Brain pericyte (primary cell): ENCODE results near the gene ASTN2.
"Not testable (repeated sequence)": the region's sequence is repeated elsewhere in the genome, so short reads cannot be mapped to it uniquely, and the experiment has no call there.

Source experiments
- DNase-seq: peaks from one replicate; pipeline ENCODE4 v3.0.0-alpha.2; 2012; ENCODE audit warnings: low read depth, low spot score

ASTN2 gene

DNA sequence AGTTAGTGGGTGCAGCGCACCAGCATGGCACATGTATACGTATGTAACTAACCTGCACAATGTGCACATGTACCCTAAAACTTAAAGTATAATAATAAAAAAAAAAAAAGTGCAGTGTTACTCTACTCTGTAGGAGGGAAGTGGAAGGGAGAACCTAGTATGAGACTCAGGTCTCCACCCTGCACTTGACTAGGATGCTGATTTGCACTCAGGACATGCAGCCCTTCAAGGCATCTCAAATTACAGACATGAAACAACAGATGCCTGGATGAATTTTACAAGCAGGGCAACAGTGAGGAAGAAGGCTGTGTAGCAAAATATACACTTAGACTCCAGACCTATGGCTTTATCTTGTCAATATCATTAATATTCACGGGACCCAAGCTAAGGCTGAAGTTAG is 711.2 kb downstream of the ASTN2 start:
- no peak for DNase-seq

DNA sequence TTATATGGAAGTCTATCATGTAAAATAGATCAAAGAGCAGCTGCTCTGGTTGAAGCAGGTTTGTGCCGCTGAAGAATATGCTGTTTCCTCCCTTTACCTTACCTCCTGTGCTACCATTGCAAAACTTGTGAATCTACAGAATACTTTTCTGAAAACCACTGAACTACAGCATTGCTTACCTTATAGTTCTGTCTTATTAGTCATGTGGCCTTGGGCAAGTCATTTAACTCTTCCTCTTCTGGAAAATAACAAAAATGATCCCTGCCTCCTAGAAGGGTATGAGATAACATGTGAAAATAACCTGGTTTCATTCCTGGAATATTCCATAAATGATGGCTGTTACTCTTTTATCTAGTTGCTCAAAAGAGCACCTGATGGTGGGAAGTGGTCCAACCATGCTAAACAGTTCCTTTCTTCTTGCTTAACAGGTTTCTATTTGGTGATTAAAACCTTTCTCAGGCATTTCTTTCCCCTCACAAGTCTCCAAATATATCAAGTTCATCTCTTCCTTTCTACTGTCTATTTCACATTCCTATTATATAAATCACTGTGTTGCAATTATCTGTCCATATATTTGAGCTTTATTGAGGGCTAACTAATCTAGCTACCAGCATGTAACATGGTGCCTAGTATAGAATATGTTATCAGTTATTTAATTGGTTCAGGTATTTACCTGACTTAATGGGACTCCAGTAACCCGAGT is 712.8 kb downstream of the ASTN2 start:
- no peak for DNase-seq

DNA sequence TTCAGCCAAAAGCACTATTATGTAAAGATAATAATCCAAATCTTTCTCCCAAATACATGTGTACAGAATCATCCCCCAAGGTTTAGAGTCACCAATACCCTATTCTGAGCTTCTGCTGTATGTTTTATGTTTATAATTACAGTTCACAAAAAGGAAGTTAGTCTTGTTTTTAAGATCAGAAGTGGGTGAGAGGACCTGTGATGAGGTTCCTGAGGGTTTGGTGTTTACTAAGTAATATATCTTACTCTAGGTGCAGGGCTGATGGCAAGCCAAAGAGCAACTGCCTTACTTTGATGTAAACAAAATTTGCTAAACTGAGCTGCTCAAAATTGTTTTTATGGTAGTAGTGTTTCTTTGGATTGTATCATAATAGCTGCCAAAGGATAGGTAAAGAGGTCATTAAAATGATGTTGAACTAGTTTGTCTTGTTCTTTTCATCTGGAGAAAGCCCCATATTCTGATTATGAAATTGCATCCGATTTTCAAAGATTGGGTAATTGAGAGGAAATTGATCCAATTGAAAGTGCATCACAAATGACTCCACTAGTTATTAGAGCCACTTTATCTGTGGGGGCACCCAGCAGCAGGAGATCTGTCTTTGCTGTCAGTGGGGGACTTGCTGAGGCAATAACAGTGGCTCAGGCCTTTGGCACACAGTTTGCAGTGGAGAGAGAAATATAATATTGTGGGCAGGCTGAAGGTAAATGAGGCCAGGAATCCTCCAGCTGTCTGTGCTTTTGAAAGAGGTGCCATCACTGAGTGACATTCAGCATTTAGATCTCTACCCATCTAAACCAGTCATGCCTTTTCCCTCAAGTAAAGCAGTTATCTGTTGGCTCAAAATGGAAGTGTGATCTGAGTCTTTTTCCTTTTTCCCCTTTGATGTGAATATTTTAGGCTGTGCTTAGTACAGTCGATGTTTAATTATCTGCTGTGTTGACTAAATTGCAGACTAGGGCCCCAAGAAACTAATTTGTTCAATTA is 713.7 kb downstream of the ASTN2 start:
- DNase-seq = no peak

GRCh38 chr9:116700279-116700678 is 714.6 kb downstream of the ASTN2 start:
- DNase-seq = no peak

DNA sequence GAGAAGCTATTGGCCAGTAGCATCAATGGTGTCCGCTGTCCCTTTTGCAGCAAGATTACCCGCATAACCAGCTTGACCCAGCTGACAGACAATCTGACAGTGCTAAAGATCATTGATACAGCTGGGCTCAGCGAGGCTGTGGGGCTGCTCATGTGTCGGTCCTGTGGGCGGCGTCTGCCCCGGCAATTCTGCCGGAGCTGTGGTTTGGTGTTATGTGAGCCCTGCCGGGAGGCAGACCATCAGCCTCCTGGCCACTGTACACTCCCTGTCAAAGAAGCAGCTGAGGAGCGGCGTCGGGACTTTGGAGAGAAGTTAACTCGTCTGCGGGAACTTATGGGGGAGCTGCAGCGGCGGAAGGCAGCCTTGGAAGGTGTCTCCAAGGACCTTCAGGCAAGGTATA is 717.0 kb downstream of the ASTN2 start:
- DNase-seq = no peak

- no peak for DNase-seq
Observed at GRCh38 chr9:116697362-116697761, 717.5 kb downstream of the ASTN2 start.

- no peak for DNase-seq
Observed at GRCh38 chr9:116695438-116695837, 719.4 kb downstream of the ASTN2 start.

DNA sequence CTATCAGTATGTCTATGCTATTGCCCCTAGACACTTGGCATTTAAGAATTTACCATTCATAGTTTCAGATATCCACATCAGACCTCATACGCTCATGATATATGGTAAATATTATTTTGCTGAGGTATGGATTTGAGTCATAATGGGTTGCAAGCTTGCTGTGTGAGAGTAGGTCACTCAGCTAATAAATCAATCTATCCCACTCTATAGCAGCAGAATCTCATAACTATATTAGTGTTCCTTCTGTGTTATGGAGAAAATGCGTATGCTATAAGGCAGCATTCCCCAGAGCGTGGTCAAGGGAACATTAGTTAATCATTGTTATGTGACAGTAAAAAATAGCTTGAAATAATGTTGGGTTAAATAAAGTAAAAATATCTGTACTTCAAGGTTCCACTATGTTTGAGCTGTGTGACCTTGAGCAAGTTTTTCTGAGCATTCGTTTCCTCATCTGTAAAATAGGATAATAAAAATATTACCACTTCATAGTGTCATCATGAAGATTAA is 720.0 kb downstream of the ASTN2 start:
- DNase-seq = no peak

- DNase-seq = no peak
Observed at GRCh38 chr9:116693233-116693731, 721.6 kb downstream of the ASTN2 start.

GRCh38 chr9:116692616-116693015 is 722.2 kb downstream of the ASTN2 start:
- DNase-seq = no peak

DNA sequence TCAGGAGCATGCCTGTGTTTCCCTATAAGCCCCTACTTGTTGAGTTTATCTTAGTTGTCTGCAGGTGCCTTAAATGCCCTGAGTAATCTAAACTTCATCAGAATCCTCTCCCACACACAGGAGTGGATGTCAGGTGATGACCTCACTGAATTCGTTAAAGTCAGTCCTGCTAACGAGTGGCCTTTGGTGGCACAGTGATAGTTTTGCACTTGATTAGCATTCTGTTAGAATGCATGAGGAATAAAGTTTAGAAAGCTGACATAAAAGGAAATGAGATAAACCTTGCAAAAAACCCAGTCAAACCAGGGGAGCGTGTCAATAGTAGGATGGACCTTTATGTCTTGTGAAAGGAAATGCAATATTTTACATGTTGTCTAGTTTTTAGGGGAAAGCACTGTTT is 723.2 kb downstream of the ASTN2 start:
- no peak for DNase-seq

DNA sequence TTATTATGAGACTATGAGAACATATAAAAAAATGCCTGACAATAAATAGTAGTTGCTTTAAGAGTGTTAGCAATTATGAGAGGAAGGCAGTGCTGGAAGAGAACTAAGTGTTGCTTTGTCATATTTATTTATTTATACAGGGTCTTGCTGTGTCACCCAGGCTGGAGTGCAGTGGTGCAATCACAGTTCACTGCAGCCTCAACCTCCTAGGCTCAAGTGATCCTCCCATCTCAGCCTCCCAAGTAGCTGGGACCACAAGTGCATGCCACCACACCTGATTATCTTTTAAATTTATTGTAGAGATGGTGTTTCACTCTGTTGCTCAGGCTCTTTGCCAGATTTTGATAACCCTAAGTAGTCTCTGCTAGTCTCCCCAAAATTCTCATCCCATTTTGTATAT is 724.1 kb downstream of the ASTN2 start:
- DNase-seq = not testable (repeated sequence)

DNA sequence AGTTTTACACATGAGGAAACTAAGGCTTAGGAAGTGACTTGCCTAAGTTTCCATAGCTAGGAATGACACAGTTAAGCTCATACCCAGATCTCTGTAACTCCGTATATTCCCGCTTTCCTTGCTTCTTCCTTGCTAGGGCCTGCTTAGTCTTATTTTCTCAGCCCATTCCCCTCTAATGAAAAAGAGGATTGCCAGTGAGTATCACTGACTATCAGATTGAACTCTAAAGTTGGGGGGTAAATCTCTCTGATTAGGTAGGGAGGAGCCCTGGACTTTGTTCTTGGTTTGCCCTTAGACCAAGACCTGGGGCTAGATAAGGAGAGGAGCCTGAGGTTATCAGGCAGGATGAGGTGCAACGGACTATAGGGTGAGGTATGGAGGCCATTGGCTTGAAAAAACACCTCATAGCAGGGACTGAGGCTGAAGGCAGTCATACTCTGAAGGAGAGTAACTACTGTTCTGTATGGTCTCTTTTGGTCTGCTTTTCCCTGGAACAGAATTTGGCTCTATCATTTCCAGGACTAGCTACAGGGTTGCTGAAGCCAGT is 725.3 kb downstream of the ASTN2 start:
- no peak for DNase-seq

DNA sequence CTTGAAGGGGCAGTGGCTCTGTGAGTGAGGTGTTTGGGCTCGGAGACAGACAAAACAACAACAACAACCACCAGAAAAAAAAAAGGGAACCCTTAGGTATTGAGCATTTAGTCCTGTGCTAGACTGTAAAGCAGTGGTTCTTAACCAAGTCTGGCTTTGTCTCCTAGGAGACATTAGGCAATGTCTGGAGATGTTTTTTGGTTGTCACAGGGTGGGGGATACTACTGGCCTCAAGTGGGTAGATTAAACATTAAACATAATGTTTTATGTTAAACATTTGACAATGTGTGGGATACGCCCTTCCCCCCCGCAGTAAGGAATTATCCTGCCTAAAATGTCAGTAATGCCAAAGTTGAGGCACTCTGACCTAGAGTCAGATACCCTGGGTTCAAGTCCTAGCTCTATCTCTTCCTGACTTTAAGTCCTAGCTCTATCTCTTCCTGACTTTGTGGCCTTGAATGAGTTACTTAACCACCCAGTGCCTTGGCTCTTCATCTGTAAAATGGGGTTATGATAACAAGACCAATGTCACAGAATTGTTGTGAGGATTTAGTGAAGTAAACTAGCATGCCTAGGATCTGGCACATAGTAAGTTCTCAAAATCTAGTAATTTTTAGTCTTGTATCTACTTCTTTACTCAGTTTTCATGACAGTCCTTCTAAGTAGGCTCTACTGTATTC is 725.9 kb downstream of the ASTN2 start:
- no peak for DNase-seq

DNA sequence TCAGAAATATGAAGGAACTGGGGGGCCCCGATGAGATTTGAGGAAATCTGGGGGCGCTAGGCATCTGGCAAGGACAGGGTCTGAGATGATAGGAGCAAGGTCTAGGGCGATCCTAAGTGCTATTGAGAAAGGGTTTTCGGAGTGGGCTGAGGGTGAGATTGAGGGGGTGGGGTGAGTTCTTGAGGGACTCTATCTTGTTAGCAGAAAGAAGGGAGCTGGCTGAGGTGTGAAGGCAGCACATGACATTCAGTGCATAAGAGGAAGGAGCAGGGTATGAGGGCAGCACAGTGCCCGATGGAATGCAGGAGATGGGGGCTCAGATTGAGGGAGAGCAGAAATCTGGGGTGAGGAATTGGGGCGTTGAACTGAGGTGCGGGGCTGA is 727.1 kb downstream of the ASTN2 start:
- DNase-seq = no peak

- DNase-seq = peak; percentile 41
Observed at GRCh38 chr9:116687074-116687753, 727.6 kb downstream of the ASTN2 start, which contains the start of gene TRIM32. Gene TRIM32 (plus strand): TSS chr9:116687305. CDS start chr9:116697743, 10,438 bp downstream.

DNA sequence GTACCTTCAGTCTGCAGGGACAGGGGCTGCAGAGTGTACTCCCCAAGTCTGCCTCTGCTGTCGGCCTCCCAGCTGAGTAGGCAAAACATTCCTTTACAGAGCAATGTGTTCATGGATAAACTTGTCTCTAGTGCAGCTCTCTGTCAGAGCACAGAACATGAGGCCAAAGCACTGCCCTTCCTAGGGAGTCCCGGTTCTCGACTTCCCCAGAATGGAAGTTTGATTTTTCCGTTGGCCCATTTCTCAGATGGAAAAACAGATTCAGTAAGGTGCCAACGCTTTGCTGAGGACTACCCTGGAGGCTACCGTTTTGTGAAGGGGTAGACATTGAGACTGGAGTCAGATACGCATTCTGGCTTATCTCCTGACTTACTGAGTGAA is 728.2 kb downstream of the ASTN2 start:
- no peak for DNase-seq

GRCh38 chr9:116686135-116686534 is 728.7 kb downstream of the ASTN2 start:
- DNase-seq = no peak

GRCh38 chr9:116685166-116685565 is 729.7 kb downstream of the ASTN2 start:
- no peak for DNase-seq

DNA sequence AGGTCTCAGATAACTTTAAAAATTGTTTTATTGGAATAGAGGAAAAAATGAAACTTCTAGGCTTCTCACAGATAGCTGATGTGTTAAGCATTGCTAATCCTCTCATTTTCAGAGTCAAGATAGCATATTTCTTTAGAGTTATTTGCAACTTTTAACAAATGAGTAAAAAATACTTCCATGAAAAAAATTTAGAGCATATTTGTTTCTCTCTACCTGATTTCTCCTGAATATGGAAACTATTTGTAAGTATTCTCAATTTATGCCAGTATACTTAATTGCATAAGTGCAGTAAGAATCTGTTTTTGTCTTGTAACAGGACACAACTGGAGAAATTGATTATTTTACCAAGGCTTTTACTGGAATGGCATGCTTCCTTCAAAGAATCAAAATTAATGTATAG is 731.3 kb downstream of the ASTN2 start:
- DNase-seq = no peak
